ENCODE results near the gene MAOA.

The MAOA gene

GRCh38 chrX:43640482-43640881, 15.6 kb upstream of the MAOA start:
- TF ChIP-seq FOXM1 (IDR thresholded peaks at IDR 0.05; ENCODE audit: borderline replicate concordance, low read depth) = no peak
- no peak for TF ChIP-seq MAX (IDR thresholded peaks at IDR 0.05)
- no peak for TF ChIP-seq EGR1 (IDR thresholded peaks at IDR 0.05)
- no peak for TF ChIP-seq TAF1 (IDR thresholded peaks at IDR 0.05; ENCODE audit: low read depth)
- no peak for TF ChIP-seq CEBPB (IDR thresholded peaks at IDR 0.05)
- no peak for TF ChIP-seq YY1 (IDR thresholded peaks at IDR 0.05; ENCODE audit: low read depth)
- no peak for TF ChIP-seq ZBTB7A (IDR thresholded peaks at IDR 0.05; ENCODE audit: low read depth)

GRCh38 chrX:43641691-43642090, 14.4 kb upstream of the MAOA start:
- no peak for TF ChIP-seq NFIC (IDR thresholded peaks at IDR 0.05)
- no peak for TF ChIP-seq MAX (IDR thresholded peaks at IDR 0.05)

- TF ChIP-seq USF1 (IDR thresholded peaks at IDR 0.05) (no peak), YY1 (IDR thresholded peaks at IDR 0.05; ENCODE audit: low read depth) (no peak), CREB1 (IDR thresholded peaks at IDR 0.05; ENCODE audit: low read depth) (no peak), MAX (IDR thresholded peaks at IDR 0.05) (no peak), ZBTB7A (IDR thresholded peaks at IDR 0.05; ENCODE audit: low read depth) (no peak), CEBPB (IDR thresholded peaks at IDR 0.05) (no peak), NFIC (IDR thresholded peaks at IDR 0.05) (no peak), TAF1 (IDR thresholded peaks at IDR 0.05; ENCODE audit: low read depth) (no peak), TEAD4 (IDR thresholded peaks at IDR 0.05) (no peak), TCF12 (IDR thresholded peaks at IDR 0.05; ENCODE audit: low read depth) (no peak), EP300 (IDR thresholded peaks at IDR 0.05; ENCODE audit: borderline replicate concordance) (no peak), REST (IDR thresholded peaks at IDR 0.05; ENCODE audit: low read depth) (no peak), FOXM1 (IDR thresholded peaks at IDR 0.05; ENCODE audit: borderline replicate concordance, low read depth) (no peak), EGR1 (IDR thresholded peaks at IDR 0.05) (no peak)
Measured at GRCh38 chrX:43643201-43643600, 12.9 kb upstream of the MAOA start.

GRCh38 chrX:43643662-43644061, 12.4 kb upstream of the MAOA start:
- TF ChIP-seq MAX (IDR thresholded peaks at IDR 0.05) (no peak), NFIC (IDR thresholded peaks at IDR 0.05) (no peak), RAD21 (IDR thresholded peaks at IDR 0.05; ENCODE audit: low read depth) (no peak), TEAD4 (IDR thresholded peaks at IDR 0.05) (no peak), TAF1 (IDR thresholded peaks at IDR 0.05; ENCODE audit: low read depth) (no peak), ZBTB7A (IDR thresholded peaks at IDR 0.05; ENCODE audit: low read depth) (no peak), EP300 (IDR thresholded peaks at IDR 0.05; ENCODE audit: borderline replicate concordance) (no peak), FOXM1 (IDR thresholded peaks at IDR 0.05; ENCODE audit: borderline replicate concordance, low read depth) (no peak), TCF12 (IDR thresholded peaks at IDR 0.05; ENCODE audit: low read depth) (no peak), YY1 (IDR thresholded peaks at IDR 0.05; ENCODE audit: low read depth) (no peak), USF1 (IDR thresholded peaks at IDR 0.05) (no peak), REST (IDR thresholded peaks at IDR 0.05; ENCODE audit: low read depth) (no peak), CREB1 (IDR thresholded peaks at IDR 0.05; ENCODE audit: low read depth) (no peak), CEBPB (IDR thresholded peaks at IDR 0.05) (no peak), EGR1 (IDR thresholded peaks at IDR 0.05) (no peak)

GRCh38 chrX:43644124-43644701, 11.9 kb upstream of the MAOA start:
- no peak for TF ChIP-seq EP300 (IDR thresholded peaks at IDR 0.05; ENCODE audit: borderline replicate concordance)
- TF ChIP-seq TAF1 (IDR thresholded peaks at IDR 0.05; ENCODE audit: low read depth) = no peak
- TF ChIP-seq CEBPB (IDR thresholded peaks at IDR 0.05) = no peak
- no peak for TF ChIP-seq ZBTB7A (IDR thresholded peaks at IDR 0.05; ENCODE audit: low read depth)

GRCh38 chrX:43646800-43647199, 9.3 kb upstream of the MAOA start:
- TF ChIP-seq TAF1 (IDR thresholded peaks at IDR 0.05; ENCODE audit: low read depth) (no peak), ZBTB7A (IDR thresholded peaks at IDR 0.05; ENCODE audit: low read depth) (no peak), TCF12 (IDR thresholded peaks at IDR 0.05; ENCODE audit: low read depth) (no peak), CEBPB (IDR thresholded peaks at IDR 0.05) (no peak), FOXM1 (IDR thresholded peaks at IDR 0.05; ENCODE audit: borderline replicate concordance, low read depth) (no peak), RAD21 (IDR thresholded peaks at IDR 0.05; ENCODE audit: low read depth) (no peak), NFIC (IDR thresholded peaks at IDR 0.05) (no peak), MAX (IDR thresholded peaks at IDR 0.05) (no peak), YY1 (IDR thresholded peaks at IDR 0.05; ENCODE audit: low read depth) (no peak), USF1 (IDR thresholded peaks at IDR 0.05) (no peak), CREB1 (IDR thresholded peaks at IDR 0.05; ENCODE audit: low read depth) (no peak), REST (IDR thresholded peaks at IDR 0.05; ENCODE audit: low read depth) (no peak), EP300 (IDR thresholded peaks at IDR 0.05; ENCODE audit: borderline replicate concordance) (no peak), TEAD4 (IDR thresholded peaks at IDR 0.05) (no peak), EGR1 (IDR thresholded peaks at IDR 0.05) (no peak)
